ENCODE data around the gene RAVER2. TPM values are rescaled to one million over a fixed set of nuclear protein-coding genes. Genes with fewer than 3 reads are reported as not detected.

RAVER2 gene
- total and polyA plus RNA-seq, 2 experiments from 2014 or later, result 7.8 to 24.6 TPM

DNA sequence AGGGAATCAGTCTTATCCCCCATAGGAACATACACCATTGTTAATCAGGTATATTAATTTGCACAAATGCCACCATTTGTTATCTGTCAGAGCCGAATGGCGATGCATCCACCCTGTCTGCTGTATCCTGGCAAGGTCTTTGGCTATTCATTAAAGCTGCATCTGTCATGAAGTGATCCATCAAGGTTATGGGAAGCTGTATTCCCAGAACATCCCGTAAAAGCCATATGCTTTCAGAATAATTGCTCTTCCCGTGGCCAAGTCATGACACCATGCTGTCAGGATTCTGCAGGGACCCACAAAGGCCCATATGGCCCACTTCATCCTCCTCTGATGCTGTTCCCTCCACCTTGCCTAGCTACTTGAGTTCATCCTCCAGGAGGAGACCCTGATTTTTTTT, 103.9 kb downstream of the RAVER2 start (continued):
- TF ChIP-seq, protein P1, sequence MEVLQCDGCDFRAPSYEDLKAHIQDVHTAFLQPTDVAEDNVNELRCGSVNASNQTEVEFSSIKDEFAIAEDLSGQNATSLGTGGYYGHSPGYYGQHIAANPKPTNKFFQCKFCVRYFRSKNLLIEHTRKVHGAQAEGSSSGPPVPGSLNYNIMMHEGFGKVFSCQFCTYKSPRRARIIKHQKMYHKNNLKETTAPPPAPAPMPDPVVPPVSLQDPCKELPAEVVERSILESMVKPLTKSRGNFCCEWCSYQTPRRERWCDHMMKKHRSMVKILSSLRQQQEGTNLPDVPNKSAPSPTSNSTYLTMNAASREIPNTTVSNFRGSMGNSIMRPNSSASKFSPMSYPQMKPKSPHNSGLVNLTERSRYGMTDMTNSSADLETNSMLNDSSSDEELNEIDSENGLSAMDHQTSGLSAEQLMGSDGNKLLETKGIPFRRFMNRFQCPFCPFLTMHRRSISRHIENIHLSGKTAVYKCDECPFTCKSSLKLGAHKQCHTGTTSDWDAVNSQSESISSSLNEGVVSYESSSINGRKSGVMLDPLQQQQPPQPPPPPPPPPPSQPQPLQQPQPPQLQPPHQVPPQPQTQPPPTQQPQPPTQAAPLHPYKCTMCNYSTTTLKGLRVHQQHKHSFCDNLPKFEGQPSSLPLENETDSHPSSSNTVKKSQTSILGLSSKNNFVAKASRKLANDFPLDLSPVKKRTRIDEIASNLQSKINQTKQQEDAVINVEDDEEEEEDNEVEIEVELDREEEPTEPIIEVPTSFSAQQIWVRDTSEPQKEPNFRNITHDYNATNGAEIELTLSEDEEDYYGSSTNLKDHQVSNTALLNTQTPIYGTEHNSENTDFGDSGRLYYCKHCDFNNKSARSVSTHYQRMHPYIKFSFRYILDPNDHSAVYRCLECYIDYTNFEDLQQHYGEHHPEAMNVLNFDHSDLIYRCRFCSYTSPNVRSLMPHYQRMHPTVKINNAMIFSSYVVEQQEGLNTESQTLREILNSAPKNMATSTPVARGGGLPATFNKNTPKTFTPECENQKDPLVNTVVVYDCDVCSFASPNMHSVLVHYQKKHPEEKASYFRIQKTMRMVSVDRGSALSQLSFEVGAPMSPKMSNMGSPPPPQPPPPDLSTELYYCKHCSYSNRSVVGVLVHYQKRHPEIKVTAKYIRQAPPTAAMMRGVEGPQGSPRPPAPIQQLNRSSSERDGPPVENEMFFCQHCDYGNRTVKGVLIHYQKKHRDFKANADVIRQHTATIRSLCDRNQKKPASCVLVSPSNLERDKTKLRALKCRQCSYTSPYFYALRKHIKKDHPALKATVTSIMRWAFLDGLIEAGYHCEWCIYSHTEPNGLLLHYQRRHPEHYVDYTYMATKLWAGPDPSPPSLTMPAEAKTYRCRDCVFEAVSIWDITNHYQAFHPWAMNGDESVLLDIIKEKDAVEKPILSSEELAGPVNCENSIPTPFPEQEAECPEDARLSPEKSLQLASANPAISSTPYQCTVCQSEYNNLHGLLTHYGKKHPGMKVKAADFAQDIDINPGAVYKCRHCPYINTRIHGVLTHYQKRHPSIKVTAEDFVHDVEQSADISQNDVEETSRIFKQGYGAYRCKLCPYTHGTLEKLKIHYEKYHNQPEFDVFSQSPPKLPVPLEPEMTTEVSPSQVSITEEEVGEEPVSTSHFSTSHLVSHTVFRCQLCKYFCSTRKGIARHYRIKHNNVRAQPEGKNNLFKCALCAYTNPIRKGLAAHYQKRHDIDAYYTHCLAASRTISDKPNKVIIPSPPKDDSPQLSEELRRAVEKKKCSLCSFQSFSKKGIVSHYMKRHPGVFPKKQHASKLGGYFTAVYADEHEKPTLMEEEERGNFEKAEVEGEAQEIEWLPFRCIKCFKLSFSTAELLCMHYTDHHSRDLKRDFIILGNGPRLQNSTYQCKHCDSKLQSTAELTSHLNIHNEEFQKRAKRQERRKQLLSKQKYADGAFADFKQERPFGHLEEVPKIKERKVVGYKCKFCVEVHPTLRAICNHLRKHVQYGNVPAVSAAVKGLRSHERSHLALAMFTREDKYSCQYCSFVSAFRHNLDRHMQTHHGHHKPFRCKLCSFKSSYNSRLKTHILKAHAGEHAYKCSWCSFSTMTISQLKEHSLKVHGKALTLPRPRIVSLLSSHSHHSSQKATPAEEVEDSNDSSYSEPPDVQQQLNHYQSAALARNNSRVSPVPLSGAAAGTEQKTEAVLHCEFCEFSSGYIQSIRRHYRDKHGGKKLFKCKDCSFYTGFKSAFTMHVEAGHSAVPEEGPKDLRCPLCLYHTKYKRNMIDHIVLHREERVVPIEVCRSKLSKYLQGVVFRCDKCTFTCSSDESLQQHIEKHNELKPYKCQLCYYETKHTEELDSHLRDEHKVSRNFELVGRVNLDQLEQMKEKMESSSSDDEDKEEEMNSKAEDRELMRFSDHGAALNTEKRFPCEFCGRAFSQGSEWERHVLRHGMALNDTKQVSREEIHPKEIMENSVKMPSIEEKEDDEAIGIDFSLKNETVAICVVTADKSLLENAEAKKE (CRISPR knock-in tag; IDR thresholded peaks at IDR 0.05), result no peak
- TF ChIP-seq EZH2phosphoT487 (IDR thresholded peaks at IDR 0.05; ENCODE audit: unreplicated experiment) (no peak), CREB1 (CRISPR knock-in tag; IDR thresholded peaks at IDR 0.05; ENCODE audit: low read depth) (no peak), EZH2 (IDR thresholded peaks at IDR 0.05; ENCODE audit: low read depth, unreplicated experiment) (no peak), CTCF (conservative IDR thresholded peaks at IDR 0.05; ENCODE audit: low read depth in 2 of 2) (no peak)

GRCh38 chr1:64849942-64850341, 105.1 kb downstream of the RAVER2 start:
- no peak for DNase-seq (ENCODE audit: low spot score)
- no peak overlapping the region for H3K27ac Mint-ChIP-seq
- TF ChIP-seq REST (IDR thresholded peaks at IDR 0.05; ENCODE audit: unreplicated experiment) (no peak), POLR2AphosphoS5 (IDR thresholded peaks at IDR 0.05; ENCODE audit: low read depth) (no peak), EZH2phosphoT487 (IDR thresholded peaks at IDR 0.05; ENCODE audit: unreplicated experiment) (no peak), ETS1 (IDR thresholded peaks at IDR 0.05) (no peak), STAT1 (IDR thresholded peaks at IDR 0.05; ENCODE audit: unreplicated experiment) (no peak), NANOG (IDR thresholded peaks at IDR 0.05; ENCODE audit: borderline replicate concordance) (no peak)

More at GRCh38 chr1:64849942-64850341, 105.1 kb downstream of the RAVER2 start:
- Mint-ChIP-seq H3K36me3 (ENCODE audit: low read depth) (peaks cover 10% of the 10 kb centered on the region), H3K9me3 (no peaks in the 10 kb centered on the region; the same call in 2 of the 3 replicates), H3K27me3 (ENCODE audit: insufficient read depth, low read depth, poor library complexity) (peaks cover 11% of the 10 kb centered on the region), H3K4me3 (no peak overlapping the region), H3K4me1 (no peaks in the 10 kb centered on the region; the same call in 2 of the 3 replicates)
- Histone ChIP-seq H3K4me3 (no peak overlapping the region), H4K20me1 (replicated peaks; ENCODE audit: insufficient read depth) (no peaks in the 10 kb centered on the region), H3K27me3 (ENCODE audit: insufficient read depth) (no peaks in the 10 kb centered on the region), H3K36me3 (ENCODE audit: insufficient read depth) (no peaks in the 10 kb centered on the region), H3K79me2 (replicated peaks; ENCODE audit: insufficient read depth) (no peaks in the 10 kb centered on the region), H3K4me1 (ENCODE audit: insufficient read depth) (no peaks in the 10 kb centered on the region), H3K4me2 (no peak overlapping the region), H3K27ac (ENCODE audit: low read depth) (no peak overlapping the region), H3K9me2 (ENCODE audit: insufficient read depth) (0 out of 2 replicates have a peak, but pooled peaks cover 6% of the 10 kb centered on the region), H3F3A (replicated peaks; ENCODE audit: low read depth) (no peaks in the 10 kb centered on the region), H2AFZ (no peak overlapping the region)
- ATAC-seq, result no peak

Measured in GM23338 (cell line).